H9 (cell line): ENCODE results near the gene HOXB6. TPM values are rescaled to one million over a fixed set of nuclear protein-coding genes. Genes with fewer than 3 reads are reported as not detected.

ENCODE experiments used
- DNase-seq: peaks from one replicate; pipeline ENCODE4 v3.0.0-alpha.2; 2017
- H2AFZ ChIP-seq: one replicate; pipeline ENCODE4 v1.6.1; 2013; ENCODE audit warnings: mild to moderate bottlenecking, low read length, control low read depth, moderate library complexity
- H2AK5ac ChIP-seq: 2 replicates; pipeline ENCODE4 v1.6.1; 2013; ENCODE audit warnings: low read length, control low read depth, mixed read lengths; ENCODE audit not compliant: insufficient read length
- H2BK120ac ChIP-seq: one replicate; pipeline ENCODE4 v1.6.1; 2013; ENCODE audit warnings: low read depth, mild to moderate bottlenecking, low read length, control low read depth, inconsistent platforms; ENCODE audit not compliant: poor library complexity, severe bottlenecking
- H2BK12ac ChIP-seq: 2 replicates; pipeline ENCODE4 v1.6.1; 2013; ENCODE audit warnings: low read length, control low read depth, mixed read lengths, low read depth; ENCODE audit not compliant: insufficient read length
- H2BK15ac ChIP-seq: 2 replicates; pipeline ENCODE4 v1.6.1; 2013; ENCODE audit warnings: low read depth, low read length, control low read depth
- H2BK20ac ChIP-seq: one replicate; pipeline ENCODE4 v1.6.1; 2013; ENCODE audit warnings: low read depth, mild to moderate bottlenecking, low read length, control low read depth, inconsistent platforms; ENCODE audit not compliant: poor library complexity, severe bottlenecking
- H2BK5ac ChIP-seq: 2 replicates; pipeline ENCODE4 v1.6.1; 2013; ENCODE audit warnings: low read length, control low read depth, mixed read lengths; ENCODE audit not compliant: insufficient read length
- H3K14ac ChIP-seq: 2 replicates; pipeline ENCODE4 v1.6.1; 2013; ENCODE audit warnings: low read length, control low read depth; ENCODE audit not compliant: insufficient read depth
- H3K18ac ChIP-seq: 2 replicates; pipeline ENCODE4 v1.6.1; 2013; ENCODE audit warnings: low read depth, mild to moderate bottlenecking, mixed read lengths, low read length, control low read depth; ENCODE audit not compliant: insufficient read length
- H3K23ac ChIP-seq: 2 replicates; pipeline ENCODE4 v1.6.1; 2013; ENCODE audit warnings: low read length, control low read depth, mixed read lengths, low read depth; ENCODE audit not compliant: insufficient read length
- H3K23me2 ChIP-seq: 2 replicates; pipeline ENCODE4 v1.6.1; 2013; ENCODE audit warnings: low read depth, mild to moderate bottlenecking, mixed read lengths, low read length, control low read depth; ENCODE audit not compliant: insufficient read length, poor library complexity, severe bottlenecking
- H3K27ac ChIP-seq: 2 replicates; pipeline ENCODE4 v1.5.1; 2013; ENCODE audit warnings: low read length, control low read depth, mixed read lengths, low read depth; ENCODE audit not compliant: insufficient read length
- H3K27me3 ChIP-seq: 2 replicates; pipeline ENCODE4 v1.6.1; 2013; ENCODE audit warnings: low read length, control low read depth, inconsistent platforms; ENCODE audit not compliant: insufficient read depth
- H3K4ac ChIP-seq: 2 replicates; pipeline ENCODE4 v1.6.1; 2013; ENCODE audit warnings: low read depth, mild to moderate bottlenecking, control low read depth, inconsistent platforms, low read length, moderate library complexity
- H3K4me1 ChIP-seq: 2 replicates; pipeline ENCODE4 v1.6.1; 2013; ENCODE audit warnings: low read length, control low read depth, inconsistent platforms; ENCODE audit not compliant: insufficient read depth
- H3K4me2 ChIP-seq: 2 replicates; pipeline ENCODE4 v1.6.1; 2013; ENCODE audit warnings: low read length, control low read depth, mixed read lengths; ENCODE audit not compliant: insufficient read length, insufficient read depth
- H3K56ac ChIP-seq: 2 replicates; pipeline ENCODE4 v1.6.1; 2013; ENCODE audit warnings: low read depth, mild to moderate bottlenecking, mixed read lengths, low read length, control low read depth; ENCODE audit not compliant: insufficient read length
- H3K79me1 ChIP-seq: 2 replicates; pipeline ENCODE4 v1.6.1; 2013; ENCODE audit warnings: low read depth, mild to moderate bottlenecking, moderate library complexity, low read length, control low read depth, inconsistent platforms; ENCODE audit not compliant: insufficient read depth, poor library complexity, severe bottlenecking
- H3K79me2 ChIP-seq: 2 replicates; pipeline ENCODE4 v1.6.1; 2013; ENCODE audit warnings: low read length, control low read depth, inconsistent platforms; ENCODE audit not compliant: insufficient read depth
- H3K9ac ChIP-seq: 2 replicates; pipeline ENCODE4 v1.6.1; 2013; ENCODE audit warnings: low read length, control low read depth, mixed read lengths; ENCODE audit not compliant: insufficient read length; ENCODE audit errors: extremely low read depth
- H3K9me3 ChIP-seq: one replicate; pipeline ENCODE4 v1.6.1; 2013; ENCODE audit warnings: low read depth, low read length, inconsistent platforms; ENCODE audit not compliant: control insufficient read depth
- H3T11ph ChIP-seq: one replicate; pipeline ENCODE4 v1.6.1; 2013; ENCODE audit warnings: mild to moderate bottlenecking, low read length, control low read depth, inconsistent platforms
- H4K20me1 ChIP-seq: one replicate; pipeline ENCODE4 v1.6.1; 2013; ENCODE audit not compliant: control insufficient read depth, insufficient read length, insufficient read depth
- H4K5ac ChIP-seq: 2 replicates; pipeline ENCODE4 v1.6.1; 2013; ENCODE audit warnings: low read depth, mild to moderate bottlenecking, mixed read lengths, low read length, control low read depth; ENCODE audit not compliant: insufficient read length
- H4K8ac ChIP-seq: replicated peaks from 2 replicates; pipeline ENCODE4 v1.6.1; 2013; ENCODE audit warnings: low read length, control low read depth, mixed read lengths, low read depth; ENCODE audit not compliant: insufficient read length
- H4K91ac ChIP-seq: 2 replicates; pipeline ENCODE4 v1.6.1; 2013; ENCODE audit warnings: low read depth, mild to moderate bottlenecking, moderate library complexity, mixed read lengths, low read length, control low read depth; ENCODE audit not compliant: insufficient read length
- H3K27ac Mint-ChIP-seq, 3 experiments: 2 replicates in 2 of 3; 3 replicates in 1 of 3; pipeline ENCODE4 v1.8.0; 2020 to 2021; ENCODE audit warnings: mixed read lengths in 3 of 3, mild to moderate bottlenecking in 1 of 3, moderate library complexity in 1 of 3
- H3K27me3 Mint-ChIP-seq: 2 replicates; pipeline ENCODE4 v1.8.0; 2021; ENCODE audit warnings: low read depth, mild to moderate bottlenecking, moderate library complexity, mixed read lengths
- H3K36me3 Mint-ChIP-seq, 3 experiments: 2 replicates in 2 of 3; 3 replicates in 1 of 3; pipeline ENCODE4 v1.8.0; 2020 to 2021; ENCODE audit warnings: low read depth in 3 of 3, mixed read lengths in 3 of 3; ENCODE audit not compliant: insufficient read depth in 1 of 3
- H3K4me1 Mint-ChIP-seq, 2 experiments: 2 replicates each; pipeline ENCODE4 v1.8.0; 2020; ENCODE audit warnings: mixed read lengths in 2 of 2
- H3K4me3 Mint-ChIP-seq, 2 experiments: 2 replicates in 1 of 2; 3 replicates in 1 of 2; pipeline ENCODE4 v1.8.0; 2020 to 2021; ENCODE audit warnings: mild to moderate bottlenecking in 2 of 2, mixed read lengths in 2 of 2, moderate library complexity in 1 of 2
- H3K9me3 Mint-ChIP-seq, 2 experiments: 2 replicates in 1 of 2; 3 replicates in 1 of 2; pipeline ENCODE4 v1.8.0; 2020; ENCODE audit warnings: mild to moderate bottlenecking in 2 of 2, mixed read lengths in 2 of 2, moderate library complexity in 1 of 2
- CTCF ChIP-seq: fragments of 200-600 bp; sonication (generic); conservative IDR thresholded peaks from 3 replicates; pipeline ENCODE4 v1.8.0; 2021; ENCODE audit warnings: antibody characterized with exemption, mild to moderate bottlenecking
- WGBS: extraction: QIAGEN DNeasy Blood & Tissue Kit; methylation state at CpG from one replicate; pipeline ENCODE4 v1.1.7; 2013; ENCODE audit warnings: missing lambda C conversion rate, low lambda C conversion rate, mixed read lengths; ENCODE audit not compliant: insufficient read length; ENCODE audit errors: extremely low coverage; 5-methylcytosine and 5-hydroxymethylcytosine counted together
- total RNA-seq: library from RNA; stranded (reverse); gene quantifications from 2 replicates; pipeline ENCODE4 v1.2.1, GENCODE V29; 2021

Gene HOXB6
- total RNA-seq, 1 experiment from 2014 or later, result not detected

- Histone ChIP-seq H3K4me2 (no peak overlapping the region), H3K18ac (no peak overlapping the region)
Measured at GRCh38 chr17:48616717-48617470, 12.1 kb upstream of the HOXB6 start.

More at GRCh38 chr17:48616717-48617470, 12.1 kb upstream of the HOXB6 start:
- no peak overlapping the region for H2BK120ac ChIP-seq
- no peak overlapping the region for H2AFZ ChIP-seq
- no peak overlapping the region for H4K5ac ChIP-seq
- no peaks in the 10 kb centered on the region for H4K20me1 ChIP-seq
- no peak for TF ChIP-seq CTCF
- H3K79me2 ChIP-seq, result no peaks in the 10 kb centered on the region
- Mint-ChIP-seq H3K4me1 (peaks cover 6 to 26% of the 10 kb centered on the region in 2 experiments), H3K27ac (no peak overlapping the region), H3K4me3 (no peak overlapping the region), H3K36me3 (no peaks in the 10 kb centered on the region; a peak in 1 of 7 replicates), H3K9me3 (peaks cover 5 to 30% of the 10 kb centered on the region in 2 experiments; a peak in 3 of 5 replicates), H3K27me3 (peaks cover 100% of the 10 kb centered on the region)
- no peak overlapping the region for H3T11ph ChIP-seq
- no peak overlapping the region for H3K56ac ChIP-seq
- H4K91ac ChIP-seq, result no peak overlapping the region
- H2BK12ac ChIP-seq, result no peak overlapping the region
- H3K27me3 ChIP-seq, result peaks cover 97% of the 10 kb centered on the region
- no peak overlapping the region for H3K4ac ChIP-seq
- H2BK15ac ChIP-seq, result no peak overlapping the region
- H4K8ac ChIP-seq, result no peak overlapping the region
- H3K23ac ChIP-seq, result no peak overlapping the region
- H2AK5ac ChIP-seq, result no peak overlapping the region
- H3K79me1 ChIP-seq, result no peaks in the 10 kb centered on the region
- H3K4me1 ChIP-seq, result no peaks in the 10 kb centered on the region
- no peaks in the 10 kb centered on the region for H3K23me2 ChIP-seq
- H3K9me3 ChIP-seq, result no peaks in the 10 kb centered on the region
- no peak overlapping the region for H3K27ac ChIP-seq
- WGBS, result no CpG with 5 or more reads among the region's 15 CpGs
- H3K9ac ChIP-seq, result no peak overlapping the region
- H2BK5ac ChIP-seq, result no peak overlapping the region
- no peak overlapping the region for H2BK20ac ChIP-seq
- no peak overlapping the region for H3K14ac ChIP-seq
- DNase-seq, result no peak
